ENCODE data around the gene CLCA2.
A peak's percentile ranks its signal among the peaks of the same experiment; 100 is the strongest.

The CLCA2 gene

DNA sequence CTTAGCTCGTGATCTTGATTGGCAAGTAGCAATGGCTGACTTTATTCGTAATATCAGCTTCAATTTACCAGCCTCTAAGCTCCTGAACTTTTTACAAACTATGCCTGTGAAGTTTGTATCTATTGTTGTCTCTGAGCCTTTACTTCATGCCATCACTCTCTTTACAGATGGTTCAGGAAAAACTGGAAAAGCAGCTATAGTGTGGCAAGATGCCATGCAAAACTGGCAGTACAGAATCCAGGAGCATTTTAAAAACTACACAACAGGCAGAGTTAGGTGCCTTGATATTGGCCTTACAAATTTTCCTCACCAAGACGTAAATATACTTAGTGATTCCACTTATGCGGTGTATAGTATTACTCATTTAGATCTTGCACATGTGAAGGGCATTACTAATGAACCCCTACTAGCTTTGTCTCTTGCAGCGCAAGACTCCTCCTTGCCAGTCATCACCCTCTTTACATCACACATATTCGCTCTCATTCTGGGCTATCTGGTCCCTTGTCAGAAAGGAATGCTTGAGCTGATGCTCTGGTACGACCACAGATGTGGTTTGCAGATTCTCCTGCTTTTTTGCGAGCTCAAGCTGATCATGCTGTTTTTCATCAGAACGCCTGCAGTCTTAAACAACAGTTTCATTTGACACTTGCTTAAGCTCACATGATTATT, 81.1 kb downstream of the CLCA2 start:
- peak; percentile 80 for DNase-seq (ENCODE audit: low read depth)
- TF ChIP-seq, protein P1, sequence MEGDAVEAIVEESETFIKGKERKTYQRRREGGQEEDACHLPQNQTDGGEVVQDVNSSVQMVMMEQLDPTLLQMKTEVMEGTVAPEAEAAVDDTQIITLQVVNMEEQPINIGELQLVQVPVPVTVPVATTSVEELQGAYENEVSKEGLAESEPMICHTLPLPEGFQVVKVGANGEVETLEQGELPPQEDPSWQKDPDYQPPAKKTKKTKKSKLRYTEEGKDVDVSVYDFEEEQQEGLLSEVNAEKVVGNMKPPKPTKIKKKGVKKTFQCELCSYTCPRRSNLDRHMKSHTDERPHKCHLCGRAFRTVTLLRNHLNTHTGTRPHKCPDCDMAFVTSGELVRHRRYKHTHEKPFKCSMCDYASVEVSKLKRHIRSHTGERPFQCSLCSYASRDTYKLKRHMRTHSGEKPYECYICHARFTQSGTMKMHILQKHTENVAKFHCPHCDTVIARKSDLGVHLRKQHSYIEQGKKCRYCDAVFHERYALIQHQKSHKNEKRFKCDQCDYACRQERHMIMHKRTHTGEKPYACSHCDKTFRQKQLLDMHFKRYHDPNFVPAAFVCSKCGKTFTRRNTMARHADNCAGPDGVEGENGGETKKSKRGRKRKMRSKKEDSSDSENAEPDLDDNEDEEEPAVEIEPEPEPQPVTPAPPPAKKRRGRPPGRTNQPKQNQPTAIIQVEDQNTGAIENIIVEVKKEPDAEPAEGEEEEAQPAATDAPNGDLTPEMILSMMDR (IDR thresholded peaks at IDR 0.05; ENCODE audit: insufficient read depth, low read depth, low read length, missing control alignments) = no peak
- no peak overlapping the region for H3K4me3 ChIP-seq (ENCODE audit: low read length)

DNA sequence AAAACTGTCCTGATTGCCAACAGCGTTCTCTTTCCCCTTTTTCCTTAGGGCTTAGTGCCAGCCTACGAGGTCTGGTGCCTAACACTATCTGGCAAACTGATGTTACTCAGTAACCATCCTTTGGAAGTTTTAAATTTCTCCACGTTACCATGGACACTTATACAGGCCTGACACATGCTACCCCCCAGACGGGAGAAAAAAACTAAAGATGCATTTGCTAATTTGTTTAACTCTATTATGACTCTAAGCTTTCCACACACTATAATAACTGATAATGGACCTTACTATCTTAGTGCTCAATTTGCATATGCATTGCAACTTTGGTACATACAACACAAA, 81.6 kb downstream of the CLCA2 start:
- TF ChIP-seq, protein P1 (IDR thresholded peaks at IDR 0.05; ENCODE audit: insufficient read depth, low read depth, low read length, missing control alignments) = no peak
- no peak for DNase-seq (ENCODE audit: low read depth)
- no peak overlapping the region for H3K4me3 ChIP-seq (ENCODE audit: low read length)
